HAP-1 (cell line): ENCODE results near the gene MEAK7.

Source experiments
- DNase-seq, 2 experiments: peaks; one replicate each; pipeline ENCODE4 v3.0.0-alpha.2; 2016 to 2020; ENCODE audit warnings: low spot score in 2 of 2
- H3K27me3 ChIP-seq: fragments of 250-450 bp; sonication (Bioruptor Pico); 2 replicates; pipeline ENCODE4 v1.5.1; 2020; ENCODE audit warnings: low read depth, mild to moderate bottlenecking, moderate library complexity
- H3K36me3 ChIP-seq: fragments of 250-450 bp; sonication (Bioruptor Pico); replicated peaks from 2 replicates; pipeline ENCODE4 v1.5.1; 2020; ENCODE audit warnings: mild to moderate bottlenecking
- H3K4me1 ChIP-seq: fragments of 250-450 bp; sonication (Bioruptor Pico); 2 replicates; pipeline ENCODE4 v1.5.1; 2020; ENCODE audit warnings: mild to moderate bottlenecking
- H3K4me3 ChIP-seq: fragments of 250-450 bp; sonication (Bioruptor Pico); 2 replicates; pipeline ENCODE4 v1.5.1; 2020; ENCODE audit warnings: mild to moderate bottlenecking, moderate library complexity
- H3K9me3 ChIP-seq: fragments of 250-450 bp; sonication (Bioruptor Pico); 2 replicates; pipeline ENCODE4 v1.5.1; 2020; ENCODE audit warnings: mild to moderate bottlenecking, moderate library complexity
- in situ Hi-C: fragments of 300-500 bp; cut with MboI; formaldehyde crosslinking; loops from 3 replicates; pipeline ENCODE4 v1.14.3; 2020; ENCODE audit warnings: low sequenced_read_pairs, inconsistent platforms, mixed read lengths

The MEAK7 gene

DNA sequence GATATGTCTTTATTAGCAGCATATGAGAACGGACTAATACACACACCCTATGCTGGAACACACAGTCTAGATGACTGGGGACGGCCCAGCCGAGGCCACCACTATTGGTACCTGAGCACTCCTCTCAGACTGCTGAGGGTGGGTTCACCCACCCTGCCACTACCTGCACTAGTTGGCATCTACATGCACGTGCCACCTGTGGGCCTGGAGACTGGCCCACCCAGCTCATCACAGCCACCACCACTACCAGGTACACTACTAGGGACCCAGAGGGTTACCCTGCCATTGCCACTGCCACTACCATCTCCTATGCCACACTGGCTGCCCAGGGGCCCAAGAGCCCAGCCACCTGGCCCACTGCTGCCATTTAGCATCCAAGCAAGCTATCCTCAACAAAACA lies 32.5 kb downstream of the MEAK7 start:
- no peaks in the 10 kb centered on the region for H3K27me3 ChIP-seq
- H3K36me3 ChIP-seq: peaks cover 7% of the 10 kb centered on the region
- in situ Hi-C loops: no loop called here
- H3K9me3 ChIP-seq: peaks cover 9% of the 10 kb centered on the region
- DNase-seq: no peak
- peaks cover 4% of the 10 kb centered on the region; the same call in 1 of the 2 replicates for H3K4me1 ChIP-seq
- no peak overlapping the region for H3K4me3 ChIP-seq

DNA sequence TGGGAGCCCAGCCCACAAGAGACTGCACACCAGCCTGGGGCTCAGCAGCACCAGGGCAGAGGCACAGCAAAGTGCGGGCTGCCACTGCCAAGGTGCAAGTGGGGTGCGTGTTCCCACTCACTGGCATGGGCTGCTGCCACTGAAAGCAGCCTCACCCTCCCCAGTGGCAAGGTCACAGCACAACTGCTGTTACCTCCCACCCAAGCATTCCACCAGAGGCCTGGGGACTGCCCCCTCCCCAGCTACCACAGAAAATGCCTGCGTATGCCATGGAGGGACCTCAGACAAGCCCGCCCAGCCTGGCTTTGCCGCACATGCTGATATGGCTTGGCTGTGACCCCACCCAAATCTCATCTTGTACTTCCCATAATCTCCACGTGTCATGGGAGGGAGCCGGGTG lies 33.1 kb downstream of the MEAK7 start:
- DNase-seq: no peak
- Histone ChIP-seq H3K36me3 (peaks cover 11% of the 10 kb centered on the region), H3K4me3 (no peak overlapping the region), H3K4me1 (peaks cover 4% of the 10 kb centered on the region; the same call in 1 of the 2 replicates), H3K9me3 (peaks cover 11% of the 10 kb centered on the region), H3K27me3 (no peaks in the 10 kb centered on the region)
- in situ Hi-C loops: no loop called here

DNA sequence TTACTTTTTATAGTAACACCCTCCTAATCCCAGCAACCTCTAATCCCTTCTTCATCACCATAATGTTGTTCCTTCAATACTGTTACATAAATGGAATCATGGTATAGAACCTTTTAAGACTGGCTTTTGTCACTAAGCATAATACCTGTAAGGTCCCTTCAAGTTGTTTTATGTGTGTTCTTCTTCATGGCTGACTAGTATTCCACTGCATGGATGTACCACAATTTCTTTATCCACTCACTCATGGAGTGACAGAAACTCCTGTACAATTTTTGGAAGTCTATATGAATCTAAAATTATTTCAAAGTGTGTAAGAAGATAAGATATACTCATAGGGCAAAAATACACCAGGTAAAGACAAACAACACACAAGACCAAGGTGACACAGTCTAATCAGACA lies 36.8 kb downstream of the MEAK7 start:
- DNase-seq: no peak
- H3K36me3 ChIP-seq: peaks cover 11% of the 10 kb centered on the region
- H3K4me3 ChIP-seq: no peak overlapping the region
- peaks cover 9% of the 10 kb centered on the region for H3K9me3 ChIP-seq
- H3K4me1 ChIP-seq: no peaks in the 10 kb centered on the region
- in situ Hi-C loops: no loop called here
- no peaks in the 10 kb centered on the region for H3K27me3 ChIP-seq

DNA sequence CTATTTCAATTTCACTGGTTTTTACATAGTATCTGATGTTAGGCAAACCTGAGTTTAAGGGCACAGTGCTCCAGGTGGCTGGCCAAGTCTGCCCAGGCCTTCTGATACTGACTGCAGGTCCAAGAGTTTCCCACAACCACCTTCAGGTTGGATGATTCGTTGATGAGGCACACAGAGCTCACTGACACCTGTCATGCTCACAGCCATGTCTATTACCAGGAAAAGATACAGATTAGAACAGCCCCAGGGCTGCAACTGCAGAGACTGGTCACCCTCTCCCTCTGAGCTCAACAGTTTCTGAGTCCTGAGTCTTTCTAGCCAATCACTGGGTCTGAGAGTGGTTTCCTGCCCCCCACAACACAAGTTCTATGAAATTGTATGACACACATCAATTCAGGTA lies 37.2 kb downstream of the MEAK7 start:
- Histone ChIP-seq H3K27me3 (no peaks in the 10 kb centered on the region), H3K9me3 (peaks cover 9% of the 10 kb centered on the region), H3K4me3 (no peak overlapping the region), H3K4me1 (no peaks in the 10 kb centered on the region), H3K36me3 (peaks cover 11% of the 10 kb centered on the region)
- in situ Hi-C loops: no loop called here
- no peak for DNase-seq

DNA sequence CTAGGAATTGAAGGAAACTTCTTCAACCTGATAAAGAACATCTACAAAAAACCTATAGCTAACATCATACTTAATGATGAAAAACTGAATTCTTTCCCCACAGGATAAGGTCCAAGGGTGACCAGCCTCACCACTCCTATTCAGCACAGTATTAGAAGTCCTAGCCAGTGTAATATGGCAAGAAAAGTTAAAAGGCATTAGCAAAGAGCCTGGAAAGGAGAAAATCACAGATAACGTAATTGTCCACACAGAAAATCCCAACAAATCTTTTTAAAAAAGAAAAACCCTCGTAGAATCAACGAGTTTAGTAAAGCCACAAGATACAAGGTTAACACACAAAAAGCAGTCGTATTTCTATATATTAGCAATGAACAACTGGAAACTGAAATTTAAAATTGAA lies 37.8 kb downstream of the MEAK7 start:
- no peaks in the 10 kb centered on the region for H3K27me3 ChIP-seq
- H3K36me3 ChIP-seq: peaks cover 11% of the 10 kb centered on the region
- peaks cover 9% of the 10 kb centered on the region for H3K9me3 ChIP-seq
- no peak for DNase-seq
- H3K4me3 ChIP-seq: no peak overlapping the region
- in situ Hi-C loops: no loop called here
- H3K4me1 ChIP-seq: no peaks in the 10 kb centered on the region

DNA sequence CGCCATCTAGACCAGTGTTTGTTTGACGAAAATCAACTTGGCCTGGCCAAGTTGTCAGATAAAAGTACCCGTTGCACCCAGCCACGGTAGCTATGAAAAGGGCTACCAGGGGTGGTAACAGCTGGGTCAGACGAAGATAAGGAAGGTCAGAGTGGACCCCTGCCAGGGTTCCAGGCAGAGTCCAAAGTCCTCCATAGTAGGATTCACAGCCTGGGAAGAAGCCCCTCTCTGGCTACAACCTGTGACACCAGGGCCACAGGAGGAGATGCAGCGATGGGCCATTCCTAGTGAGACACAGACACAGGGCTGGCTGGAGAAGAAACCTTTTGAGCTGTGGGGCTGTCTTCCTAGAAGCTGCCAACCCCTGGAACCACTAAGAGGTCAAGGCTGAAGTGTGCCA lies 39.3 kb downstream of the MEAK7 start:
- in situ Hi-C loops: no loop called here
- H3K36me3 ChIP-seq: peaks cover 11% of the 10 kb centered on the region
- peaks cover 9% of the 10 kb centered on the region for H3K9me3 ChIP-seq
- H3K4me3 ChIP-seq: no peak overlapping the region
- no peaks in the 10 kb centered on the region for H3K4me1 ChIP-seq
- DNase-seq: no peak
- no peaks in the 10 kb centered on the region for H3K27me3 ChIP-seq

DNA sequence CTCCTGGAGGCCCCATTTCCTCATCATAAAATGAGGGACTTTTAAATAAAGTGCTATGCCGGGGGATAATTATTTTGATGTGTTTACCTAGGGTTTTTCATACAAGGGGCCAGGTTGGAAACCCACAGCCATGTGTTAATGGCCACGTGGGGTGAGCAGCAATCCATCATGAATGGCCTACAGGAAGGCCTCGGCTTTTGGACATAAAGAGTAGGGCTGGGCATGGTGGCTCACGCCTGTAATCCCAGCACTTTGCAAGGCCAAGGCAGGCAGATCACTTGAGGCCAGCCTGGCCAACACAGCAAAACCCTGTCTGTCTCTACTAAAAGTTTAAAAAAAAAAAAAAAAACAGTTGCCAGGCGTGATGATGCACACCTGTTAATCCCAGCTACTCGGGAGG lies 40.3 kb downstream of the MEAK7 start:
- Histone ChIP-seq H3K36me3 (peaks cover 11% of the 10 kb centered on the region), H3K9me3 (peaks cover 9% of the 10 kb centered on the region), H3K27me3 (no peaks in the 10 kb centered on the region), H3K4me1 (no peaks in the 10 kb centered on the region), H3K4me3 (no peak overlapping the region)
- in situ Hi-C loops: no loop called here
- no peak for DNase-seq

DNA sequence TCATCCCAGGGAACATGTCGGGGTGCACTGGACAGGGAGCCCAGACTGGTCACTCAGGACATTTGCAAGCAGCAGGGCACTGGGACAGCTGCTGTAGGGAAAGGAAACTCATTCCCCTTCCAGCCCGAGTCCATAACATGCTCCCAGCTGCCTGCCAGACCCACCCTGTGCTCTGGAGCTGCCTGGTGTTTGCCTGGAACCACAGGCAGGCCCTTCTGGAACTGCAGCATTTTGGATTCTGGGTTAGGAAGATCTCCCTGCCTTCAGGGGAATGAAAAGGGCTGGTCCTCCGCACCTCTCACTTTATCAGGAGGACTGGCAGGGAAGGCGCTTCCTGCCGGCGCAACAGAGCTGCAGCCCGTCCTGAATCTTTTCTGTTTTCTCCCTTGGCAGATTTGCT lies 41.2 kb downstream of the MEAK7 start:
- Histone ChIP-seq H3K9me3 (peaks cover 9% of the 10 kb centered on the region), H3K4me3 (no peak overlapping the region), H3K27me3 (no peaks in the 10 kb centered on the region), H3K36me3 (peaks cover 11% of the 10 kb centered on the region), H3K4me1 (no peaks in the 10 kb centered on the region)
- no peak for DNase-seq
- in situ Hi-C loops: no loop called here

- in situ Hi-C loops: no loop called here
- H3K9me3 ChIP-seq: peaks cover 6% of the 10 kb centered on the region
- no peak overlapping the region for H3K4me3 ChIP-seq
- H3K27me3 ChIP-seq: no peaks in the 10 kb centered on the region
- H3K36me3 ChIP-seq: peaks cover 6% of the 10 kb centered on the region
- H3K4me1 ChIP-seq: no peaks in the 10 kb centered on the region
- no peak for DNase-seq
Observed at GRCh38 chr16:84462296-84463210, 41.9 kb downstream of the MEAK7 start.

DNA sequence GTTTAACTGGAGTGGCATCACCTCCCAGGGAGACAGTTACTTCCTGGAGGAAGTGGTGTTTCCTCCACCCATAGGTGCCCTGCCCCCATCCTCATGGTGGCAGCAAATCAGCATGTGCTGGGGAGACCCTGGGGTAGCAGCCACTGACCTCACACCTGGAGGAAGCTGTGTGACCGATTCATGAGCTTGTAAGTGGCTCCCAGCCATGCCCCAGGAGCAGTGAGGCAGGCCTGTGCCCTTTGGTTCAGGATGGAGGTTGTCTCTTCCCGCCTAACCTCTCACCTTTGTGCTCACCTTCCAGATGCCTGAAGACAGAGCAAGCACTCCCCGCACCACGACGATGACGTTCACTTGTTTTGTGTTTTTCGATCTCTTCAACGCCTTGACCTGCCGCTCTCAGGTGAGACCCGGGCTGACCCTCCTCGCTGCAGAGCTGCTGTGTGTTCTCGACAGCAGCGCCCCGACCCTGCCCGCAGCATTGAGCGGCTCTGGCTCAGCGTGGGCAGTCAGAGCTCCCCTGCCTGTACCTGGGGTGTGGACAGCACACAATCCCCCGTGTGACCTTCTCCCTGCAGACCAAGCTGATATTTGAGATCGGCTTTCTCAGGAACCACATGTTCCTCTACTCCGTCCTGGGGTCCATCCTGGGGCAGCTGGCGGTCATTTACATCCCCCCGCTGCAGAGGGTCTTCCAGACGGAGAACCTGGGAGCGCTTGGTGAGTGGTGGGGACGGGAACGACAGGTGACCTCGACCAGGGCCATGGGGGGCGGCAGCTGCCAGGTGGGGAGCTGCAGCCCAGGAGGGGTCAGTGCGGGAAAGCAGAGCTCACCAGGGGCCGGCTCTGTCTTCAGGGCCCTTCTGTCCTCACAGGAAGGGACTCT lies 42.8 kb downstream of the MEAK7 start:
- DNase-seq: no peak
- H3K36me3 ChIP-seq: peaks cover under 1% of the 10 kb centered on the region; the same call in 1 of the 2 replicates
- H3K4me1 ChIP-seq: no peaks in the 10 kb centered on the region
- no peak overlapping the region for H3K4me3 ChIP-seq
- no peaks in the 10 kb centered on the region for H3K27me3 ChIP-seq
- in situ Hi-C loops: no loop called here
- H3K9me3 ChIP-seq: 0 out of 2 replicates have a peak, but pooled peaks cover under 1% of the 10 kb centered on the region

GRCh38 chr16:84461029-84461412 lies 43.4 kb downstream of the MEAK7 start:
- no peak for DNase-seq
- no peaks in the 10 kb centered on the region for H3K4me1 ChIP-seq
- no peaks in the 10 kb centered on the region for H3K36me3 ChIP-seq
- in situ Hi-C loops: no loop called here
- H3K4me3 ChIP-seq: no peak overlapping the region
- H3K27me3 ChIP-seq: no peaks in the 10 kb centered on the region
- no peaks in the 10 kb centered on the region for H3K9me3 ChIP-seq

GRCh38 chr16:84460406-84461028 lies 43.9 kb downstream of the MEAK7 start:
- no peak for DNase-seq
- Histone ChIP-seq H3K27me3 (no peaks in the 10 kb centered on the region), H3K9me3 (no peaks in the 10 kb centered on the region), H3K4me1 (no peaks in the 10 kb centered on the region), H3K4me3 (no peak overlapping the region), H3K36me3 (no peaks in the 10 kb centered on the region)
- in situ Hi-C loops: no loop called here

DNA sequence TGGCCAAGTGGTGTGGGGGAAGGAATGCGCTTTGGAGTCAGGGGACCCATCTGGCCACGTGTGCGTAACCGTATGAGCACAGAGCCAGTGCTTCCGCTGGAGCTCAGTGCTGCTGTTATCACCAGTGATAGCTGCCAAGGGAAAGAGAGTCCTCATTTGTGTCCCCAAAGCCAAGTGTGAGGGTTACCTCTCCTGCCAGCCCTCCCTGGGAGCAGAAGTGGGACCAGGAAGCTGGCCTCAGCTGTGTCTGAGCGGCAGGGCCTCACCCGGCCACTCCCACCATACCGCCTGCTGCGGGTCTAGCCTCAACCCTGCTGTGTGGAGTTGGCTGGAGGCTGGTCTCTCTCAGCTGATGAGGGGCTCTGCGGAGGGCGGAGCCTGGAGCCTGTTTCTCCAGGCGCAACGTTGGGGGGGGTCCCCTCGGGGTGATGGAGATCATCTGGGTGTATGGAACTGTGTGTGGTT lies 44.5 kb downstream of the MEAK7 start:
- Histone ChIP-seq H3K27me3 (no peaks in the 10 kb centered on the region), H3K36me3 (no peaks in the 10 kb centered on the region), H3K4me3 (no peak overlapping the region), H3K4me1 (no peaks in the 10 kb centered on the region), H3K9me3 (no peaks in the 10 kb centered on the region)
- no peak for DNase-seq
- in situ Hi-C loops: no loop called here
